ENCODE results near the gene CHST11.
A peak's percentile ranks its signal among the peaks of the same experiment; 100 is the strongest.
"Not testable (repeated sequence)": the region's sequence is repeated elsewhere in the genome, so short reads cannot be mapped to it uniquely, and the experiment has no call there.

CHST11 gene

GRCh38 chr12:104604995-104605675 is 148.4 kb downstream of the CHST11 start:
- DNase-seq (ENCODE audit: low spot score): no peak

GRCh38 chr12:104605685-104606084 is 148.9 kb downstream of the CHST11 start:
- peak; percentile 78 for DNase-seq (ENCODE audit: low spot score)

- DNase-seq (ENCODE audit: low spot score): no peak
Observed at GRCh38 chr12:104608998-104609397, 152.2 kb downstream of the CHST11 start.

GRCh38 chr12:104609445-104609844 is 152.7 kb downstream of the CHST11 start:
- no peak for DNase-seq (ENCODE audit: low spot score)

- DNase-seq (ENCODE audit: low spot score): no peak
Observed at GRCh38 chr12:104610513-104611235, 153.9 kb downstream of the CHST11 start.

GRCh38 chr12:104611671-104612070 is 154.9 kb downstream of the CHST11 start:
- no peak for DNase-seq (ENCODE audit: low spot score)

GRCh38 chr12:104613372-104613771 is 156.6 kb downstream of the CHST11 start:
- not testable (repeated sequence) for DNase-seq (ENCODE audit: low spot score)

- DNase-seq (ENCODE audit: low spot score): no peak
Observed at GRCh38 chr12:104615048-104615561, 158.4 kb downstream of the CHST11 start.

- DNase-seq (ENCODE audit: low spot score): no peak
Observed at GRCh38 chr12:104618691-104619090, 161.9 kb downstream of the CHST11 start.

- no peak for DNase-seq (ENCODE audit: low spot score)
Observed at GRCh38 chr12:104619305-104619704, 162.6 kb downstream of the CHST11 start.

GRCh38 chr12:104620837-104621531 is 164.2 kb downstream of the CHST11 start:
- DNase-seq (ENCODE audit: low spot score): no peak

- no peak for DNase-seq (ENCODE audit: low spot score)
Observed at GRCh38 chr12:104622928-104623327, 166.2 kb downstream of the CHST11 start.

- DNase-seq (ENCODE audit: low spot score): no peak
Observed at GRCh38 chr12:104623883-104624282, 167.1 kb downstream of the CHST11 start.

- DNase-seq (ENCODE audit: low spot score): no peak
Observed at GRCh38 chr12:104624529-104624928, 167.8 kb downstream of the CHST11 start.

GRCh38 chr12:104626069-104626837 is 169.5 kb downstream of the CHST11 start:
- DNase-seq (ENCODE audit: low spot score): no peak

- no peak for DNase-seq (ENCODE audit: low spot score)
Observed at GRCh38 chr12:104627231-104627989, 170.7 kb downstream of the CHST11 start.

GRCh38 chr12:104627990-104628830 is 171.5 kb downstream of the CHST11 start:
- no peak for DNase-seq (ENCODE audit: low spot score)

- no peak for DNase-seq (ENCODE audit: low spot score)
Observed at GRCh38 chr12:104628831-104629135, 172.0 kb downstream of the CHST11 start.

GRCh38 chr12:104630230-104630670 is 173.5 kb downstream of the CHST11 start:
- no peak for DNase-seq (ENCODE audit: low spot score)

- DNase-seq (ENCODE audit: low spot score): no peak
Observed at GRCh38 chr12:104631867-104632266, 175.1 kb downstream of the CHST11 start.

All from pons (tissue), 1 donor.